ENCODE measurements around the gene MPHOSPH9. TPM values are rescaled to one million over a fixed set of nuclear protein-coding genes. Genes with fewer than 3 reads are reported as not detected.

MPHOSPH9 gene
- total and polyA plus RNA-seq, 2 of the 4 experiments (the other 2 are of a cell fraction): 7.6 to 17.0 TPM

GRCh38 chr12:123263196-123263817, 30.4 kb upstream of the MPHOSPH9 start:
- Histone ChIP-seq H2AK9ac (replicated peaks; ENCODE audit: low read depth, low read length, poor library complexity) (no peak overlapping the region), H3K56ac (ENCODE audit: extremely low read depth, insufficient read depth, low read length) (no peak overlapping the region), H2BK15ac (ENCODE audit: low read depth, low read length) (no peak overlapping the region), H2BK5ac (ENCODE audit: low read depth, low read length, poor library complexity, severe bottlenecking) (no peak overlapping the region), H3K23ac (ENCODE audit: low read depth, low read length) (no peak overlapping the region), H3K79me1 (ENCODE audit: low read depth in 1 of 2, low read length in 2 of 2) (peaks cover 14 to 60% of the 10 kb centered on the region in 2 experiments), H4K8ac (ENCODE audit: low read depth in 2 of 2, low read length in 2 of 2) (no peak overlapping the region), H3K9me3 (ENCODE audit: control insufficient read depth, insufficient read depth, low read length) (no peaks in the 10 kb centered on the region), H3K27ac (ENCODE audit: insufficient read depth, low read length) (no peak overlapping the region), H3K18ac (ENCODE audit: low read depth, low read length) (no peak overlapping the region), H3K4ac (ENCODE audit: low read depth, low read length) (no peak overlapping the region), H3K4me2 (ENCODE audit: low read depth, low read length) (no peak overlapping the region), H2AK5ac (ENCODE audit: low read depth, low read length) (no peak overlapping the region), H3K36me3 (ENCODE audit: control insufficient read depth, insufficient read depth, low read length) (peaks cover 72% of the 10 kb centered on the region), H3K9me1 (ENCODE audit: insufficient read depth, low read length) (peaks cover 8% of the 10 kb centered on the region), H3K4me3 (ENCODE audit: insufficient read depth, low read depth, low read length) (no peak overlapping the region), H2BK120ac (ENCODE audit: low read depth, low read length) (no peak overlapping the region), H4K5ac (ENCODE audit: low read depth, low read length) (no peak overlapping the region), H2AFZ (replicated peaks; ENCODE audit: low read length, poor library complexity) (no peak overlapping the region), H3K14ac (replicated peaks; ENCODE audit: low read depth, low read length) (no peak overlapping the region), H4K20me1 (ENCODE audit: insufficient read depth, low read length) (peaks cover 58% of the 10 kb centered on the region), H3K9ac (ENCODE audit: low read depth, low read length) (no peak overlapping the region), H3K27me3 (ENCODE audit: control insufficient read depth, insufficient read depth, low read length) (no peaks in the 10 kb centered on the region), H3K4me1 (ENCODE audit: control insufficient read depth, insufficient read depth, low read length) (peaks cover 3% of the 10 kb centered on the region; the same call in 1 of the 2 replicates), H2BK20ac (ENCODE audit: low read depth, low read length) (no peak overlapping the region), H4K91ac (ENCODE audit: insufficient read depth, low read depth, low read length) (no peak overlapping the region)
- ChIA-PET POLR2A (ENCODE audit: unreplicated experiment) (no interaction called here), CTCF (no interaction called here)
- BruUV-seq (replicated peaks): no TSS peak
- intact Hi-C loops (cut with micrococcal nuclease) (no loop called here), in situ Hi-C loops (cut with MboI; ENCODE audit: low sequenced_read_pairs) (no loop called here), dilution Hi-C loops (cut with HindIII; ENCODE audit: low sequenced_read_pairs, unreplicated experiment) (no loop called here)
- TF ChIP-seq RCOR1 (IDR thresholded peaks at IDR 0.05; ENCODE audit: insufficient replicate concordance, low read length): no peak
- TF ChIP-seq USF2 (IDR thresholded peaks at IDR 0.05; ENCODE audit: low read depth, low read length): no peak
- no peak for TF ChIP-seq MAZ (IDR thresholded peaks at IDR 0.05; ENCODE audit: borderline replicate concordance, low read depth, low read length)
- TF ChIP-seq MXI1 (IDR thresholded peaks at IDR 0.05; ENCODE audit: borderline replicate concordance, low read depth, low read length): no peak
- no peak for TF ChIP-seq CTCF (conservative IDR thresholded peaks at IDR 0.05; ENCODE audit: low read depth, low read length)
- no peak for TF ChIP-seq ELK1 (IDR thresholded peaks at IDR 0.05; ENCODE audit: borderline replicate concordance, low read depth, low read length)
- no peak for TF ChIP-seq MAFK (IDR thresholded peaks at IDR 0.05; ENCODE audit: low read depth, low read length)
- WGBS, 2 experiments (ENCODE audit: extremely low coverage in 2 of 2, insufficient read length in 1 of 2): 100% methylated on average over 4 of the region's 8 CpGs; no CpG with 5 or more reads in 1 of the 2 experiments
- DNase-seq (no peak), ATAC-seq (ENCODE audit: low read depth) (no peak)

Measured in IMR-90 (cell line).